HG02610 (cell line): Measurements from ENCODE around the gene SMIM7.

ENCODE experiments used
- ATAC-seq: cut with Tn5 transposase; IDR thresholded peaks from one replicate; pipeline ENCODE4 v1.9.1; 2021; ENCODE audit warnings: mild to moderate bottlenecking, moderate library complexity; ENCODE audit not compliant: unreplicated experiment

The SMIM7 gene

DNA sequence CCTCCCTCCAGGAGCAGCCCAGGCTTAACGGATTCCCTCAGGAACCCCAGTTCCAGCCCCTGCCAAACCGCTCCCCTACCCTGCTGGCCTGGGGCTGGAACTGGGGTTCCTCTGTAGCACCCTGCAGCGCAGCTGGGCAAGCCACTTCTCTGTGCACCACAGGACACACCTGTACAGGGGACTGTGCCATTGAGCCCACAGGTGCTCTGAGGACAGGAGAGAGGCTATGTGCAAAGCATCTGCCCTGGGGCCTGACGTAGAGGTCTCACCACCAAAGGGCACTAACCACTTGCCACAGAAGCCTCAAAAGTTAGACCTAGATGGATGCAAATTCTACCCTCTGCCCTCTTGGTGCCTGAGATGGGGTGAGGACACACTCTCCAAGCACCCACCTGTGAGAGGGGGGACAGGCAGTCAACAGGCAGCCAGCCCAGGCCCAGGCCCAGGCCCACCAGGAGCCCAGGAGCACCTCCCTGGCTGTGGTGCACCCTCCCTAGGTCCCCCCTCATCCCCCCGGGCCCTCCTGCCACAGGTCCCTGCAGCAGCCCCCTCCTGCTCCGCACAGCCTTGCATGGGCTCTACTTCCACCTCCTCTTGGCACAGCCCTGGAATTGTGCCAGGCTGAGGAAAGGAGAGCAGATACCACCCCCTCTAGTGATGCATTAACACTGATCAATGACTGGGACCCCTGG, 60.1 kb downstream of the SMIM7 start:
- no peak for ATAC-seq

DNA sequence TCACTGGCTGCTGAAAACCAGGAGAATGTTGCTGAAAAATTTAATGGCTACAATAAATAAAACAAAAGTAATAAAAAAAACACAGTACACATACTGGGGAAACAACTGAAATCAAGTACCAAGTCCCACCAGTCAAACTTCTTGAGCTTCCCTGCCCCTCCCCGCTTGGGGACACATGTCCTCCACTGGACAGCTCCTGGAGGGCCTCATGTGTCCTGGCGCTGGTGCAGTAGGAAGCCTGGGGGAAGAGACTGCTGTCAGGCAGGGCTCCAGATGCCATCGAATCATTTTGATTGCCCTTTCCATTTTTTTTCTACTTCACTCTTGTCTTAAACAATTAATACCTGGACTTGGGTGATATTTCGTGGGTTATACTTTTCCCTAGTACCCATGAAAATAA, 61.1 kb downstream of the SMIM7 start:
- no peak for ATAC-seq

DNA sequence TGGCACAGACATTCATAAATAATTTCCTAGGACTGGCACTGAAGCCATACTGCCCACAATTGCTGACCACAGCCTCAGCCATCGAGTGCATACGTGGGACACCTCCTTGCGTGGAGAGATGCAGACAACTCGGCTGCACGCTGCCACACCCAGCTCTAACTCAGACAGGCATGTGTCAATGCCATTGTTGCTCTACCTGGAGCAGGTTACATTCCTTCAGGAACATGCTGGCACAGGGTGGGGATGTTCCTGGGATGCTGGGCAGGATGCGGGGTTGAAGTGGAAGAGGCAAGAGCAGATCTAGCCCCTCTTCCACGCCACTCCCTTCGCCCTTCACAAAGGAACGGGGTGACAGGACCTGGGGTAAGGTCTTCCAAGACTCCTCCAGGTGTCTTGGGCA, 63.5 kb downstream of the SMIM7 start:
- no peak for ATAC-seq
